GM12878 (cell line): Measurements from ENCODE around the gene GRK5. TPM values are rescaled to one million over a fixed set of nuclear protein-coding genes. Genes with fewer than 3 reads are reported as not detected.

Source experiments
- EGR1 ChIP-seq, 2 experiments: IDR thresholded peaks; 1 replicate in 1 of 2; 2 replicates in 1 of 2; pipeline ENCODE4 v1.6.1; 2011 to 2012; ENCODE audit warnings: low read depth in 2 of 2, low read length in 2 of 2, borderline replicate concordance in 1 of 2, mild to moderate bottlenecking in 1 of 2, moderate library complexity in 1 of 2
- EP300 ChIP-seq, 2 experiments: fragments of 150-350 bp in 1 of 2; IDR thresholded peaks; 2 replicates each; pipeline ENCODE4 v1.6.1; 2011 to 2012; ENCODE audit warnings: low read depth in 2 of 2, low read length in 2 of 2, borderline replicate concordance in 1 of 2, improper control_type of control experiment in 1 of 2, inconsistent platforms in 1 of 2; ENCODE audit not compliant: control insufficient read depth in 1 of 2
- LARP7 ChIP-seq: fragments of 450-650 bp; IDR thresholded peaks from 2 replicates; pipeline ENCODE4 v1.6.1; 2017; ENCODE audit warnings: mild to moderate bottlenecking
- MLLT1 ChIP-seq: fragments of 450-650 bp; IDR thresholded peaks from 2 replicates; pipeline ENCODE4 v1.6.1; 2016; ENCODE audit warnings: mild to moderate bottlenecking
- NR2C2 ChIP-seq: IDR thresholded peaks from 2 replicates; pipeline ENCODE4 v1.6.1; 2011; ENCODE audit warnings: borderline replicate concordance, low read depth; ENCODE audit not compliant: control insufficient read depth, insufficient read length
- PKNOX1 ChIP-seq: fragments of 450-650 bp; IDR thresholded peaks from 2 replicates; pipeline ENCODE4 v1.6.1; 2016; ENCODE audit warnings: mild to moderate bottlenecking
- RAD51 ChIP-seq: fragments of 450-650 bp; IDR thresholded peaks from 2 replicates; pipeline ENCODE4 v1.6.1; 2016; ENCODE audit warnings: moderate library complexity, mild to moderate bottlenecking, inconsistent platforms
- REST ChIP-seq: IDR thresholded peaks from 2 replicates; pipeline ENCODE4 v1.6.1; 2012; ENCODE audit warnings: mild to moderate bottlenecking, low read depth, low read length
- SIX5 ChIP-seq: IDR thresholded peaks from 2 replicates; pipeline ENCODE4 v1.6.1; 2011; ENCODE audit warnings: mild to moderate bottlenecking, low read depth, low read length, moderate library complexity; ENCODE audit not compliant: severe bottlenecking
- ZBTB33 ChIP-seq: fragments of 450-650 bp; IDR thresholded peaks from 2 replicates; pipeline ENCODE4 v1.6.1; 2017; ENCODE audit warnings: mild to moderate bottlenecking
- polyA plus RNA-seq, 11 experiments: library from polyadenylated mRNA; depleted of rRNA in 4 of 11; unstranded in 6 of 11; stranded (reverse) in 5 of 11; fragments of >200 nt; fragmentation: Nextera tagmentation in 4 of 11; fragmentation: Illumina TruSeq in 1 of 11; extraction: Ambion mirVana in 4 of 11; extraction: Trizol in 1 of 11; gene quantifications; 1 replicate in 1 of 11; 2 replicates in 10 of 11; pipeline versions ENCODE4 v1.2.1 to v1.2.3, GENCODE V29; 2011 to 2016; ENCODE audit warnings: inconsistent platforms in 2 of 11, missing spikeins in 2 of 11, low read depth in 1 of 11
- total RNA-seq, 4 experiments: library from RNA; depleted of rRNA in 3 of 4; stranded (reverse); fragments of >200 nt in 3 of 4; fragmentation: Illumina TruSeq in 1 of 4; extraction: Trizol in 1 of 4; gene quantifications; 2 replicates each; pipeline versions ENCODE4 v1.2.1 to v1.2.3, GENCODE V29; 2013 to 2021

GRK5 gene
- total and polyA plus RNA-seq, 10 of the 15 experiments (the other 5 are each of a cell fraction or from before 2014, with no cell fraction given): 0.11 to 22.1 (median 10.0) TPM

- TF ChIP-seq REST (no peak), SIX5 (no peak), EGR1 (IDR thresholded peaks at IDR 0.05; ENCODE audit: borderline replicate concordance in 1 of 2, low read depth in 2 of 2, low read length in 2 of 2) (no peak), ZBTB33 (no peak), MLLT1 (no peak), NR2C2 (no peak), EP300 (IDR thresholded peaks at IDR 0.05; ENCODE audit: borderline replicate concordance in 1 of 2, control insufficient read depth in 1 of 2, low read depth in 2 of 2, low read length in 2 of 2) (no peak), LARP7 (no peak), RAD51 (no peak), PKNOX1 (no peak)
These were observed 116.0 kb downstream of the GRK5 start (continued) for GRCh38 chr10:119323085-119324016.
